Hepatocyte (in vitro differentiated cells): Measurements from ENCODE around the gene DACT2. TPM values are rescaled to one million over a fixed set of nuclear protein-coding genes. Genes with fewer than 3 reads are reported as not detected.

ENCODE experiments used
- DNase-seq: peaks from one replicate; pipeline ENCODE4 v3.0.0-alpha.2; 2016; ENCODE audit warnings: low spot score
- H2AFZ ChIP-seq: fragments of 200-600 bp; sonication (generic); 2 replicates; pipeline ENCODE4 v1.6.0; 2016; ENCODE audit warnings: antibody characterized with exemption, mild to moderate bottlenecking
- H3K27ac ChIP-seq: fragments of 200-600 bp; sonication (generic); 2 replicates; pipeline ENCODE4 v1.5.1; 2016; ENCODE audit warnings: mild to moderate bottlenecking
- H3K27me3 ChIP-seq: fragments of 200-600 bp; sonication (generic); 2 replicates; pipeline ENCODE4 v1.6.1; 2016
- H3K36me3 ChIP-seq: fragments of 200-600 bp; sonication (generic); replicated peaks from 2 replicates; pipeline ENCODE4 v1.5.1; 2016; ENCODE audit warnings: low read depth; ENCODE audit not compliant: insufficient read depth
- H3K4me1 ChIP-seq: fragments of 200-600 bp; sonication (generic); 2 replicates; pipeline ENCODE4 v1.5.1; 2016; ENCODE audit warnings: mild to moderate bottlenecking, moderate library complexity; ENCODE audit not compliant: insufficient read depth
- H3K4me2 ChIP-seq: fragments of 200-600 bp; sonication (generic); 2 replicates; pipeline ENCODE4 v1.6.0; 2016
- H3K4me3 ChIP-seq: fragments of 200-600 bp; sonication (generic); 2 replicates; pipeline ENCODE4 v1.5.1; 2016; ENCODE audit warnings: mild to moderate bottlenecking
- H3K79me2 ChIP-seq: fragments of 200-600 bp; sonication (generic); 2 replicates; pipeline ENCODE4 v1.6.0; 2017; ENCODE audit warnings: mild to moderate bottlenecking
- H3K9me2 ChIP-seq: fragments of 200-600 bp; sonication (generic); replicated peaks from 2 replicates; pipeline ENCODE4 v1.6.0; 2017; ENCODE audit warnings: mild to moderate bottlenecking; ENCODE audit not compliant: insufficient read depth
- H3K9me3 ChIP-seq: fragments of 200-600 bp; sonication (generic); 2 replicates; pipeline ENCODE4 v1.5.1; 2016; ENCODE audit warnings: low read depth, mild to moderate bottlenecking
- H4K20me1 ChIP-seq: fragments of 200-600 bp; sonication (generic); 2 replicates; pipeline ENCODE4 v1.6.0; 2016; ENCODE audit warnings: mild to moderate bottlenecking; ENCODE audit not compliant: insufficient read depth, poor library complexity, severe bottlenecking
- CTCF ChIP-seq: fragments of 200-600 bp; sonication (generic); IDR thresholded peaks from 2 replicates; pipeline ENCODE4 v1.5.1; 2016; ENCODE audit warnings: antibody characterized with exemption, mild to moderate bottlenecking; ENCODE audit not compliant: poor library complexity
- EZH2 ChIP-seq: fragments of 200-600 bp; sonication (generic); IDR thresholded peaks from 2 replicates; pipeline ENCODE4 v1.6.1; 2016; ENCODE audit warnings: antibody characterized with exemption, mild to moderate bottlenecking, borderline replicate concordance
- EZH2phosphoT487 ChIP-seq: fragments of 200-600 bp; sonication (generic); IDR thresholded peaks from one replicate; pipeline ENCODE4 v1.6.1; 2018; ENCODE audit warnings: antibody characterized with exemption, mild to moderate bottlenecking, low read depth, moderate library complexity; ENCODE audit not compliant: unreplicated experiment, severe bottlenecking
- WGBS: methylation state at CpG from one replicate; pipeline ENCODE4 v1.1.6; 2016; ENCODE audit warnings: low lambda C conversion rate; ENCODE audit errors: missing lambda C conversion rate; 5-methylcytosine and 5-hydroxymethylcytosine counted together
- polyA plus RNA-seq: library from polyadenylated mRNA; unstranded; fragments of >200 nt; fragmentation: Nextera tagmentation; extraction: Ambion mirVana; gene quantifications from 2 replicates; pipeline ENCODE4 v1.2.1, GENCODE V29; 2016
- total RNA-seq: library from RNA; depleted of rRNA; stranded (reverse); fragments of >200 nt; gene quantifications from 2 replicates; pipeline ENCODE4 v1.2.3, GENCODE V29; 2014

The DACT2 gene
- total and polyA plus RNA-seq, 2 experiments from 2014 or later, result 8.2 to 8.8 TPM

GRCh38 chr6:168307015-168307694 is 12.4 kb downstream of the DACT2 start:
- no peak for TF ChIP-seq EZH2
- TF ChIP-seq EZH2phosphoT487, result no peak
- no peak for TF ChIP-seq CTCF
- WGBS, result 95% methylated on average over 29 of the region's 30 CpGs
- Histone ChIP-seq H3K9me2 (no peaks in the 10 kb centered on the region), H4K20me1 (no peaks in the 10 kb centered on the region), H2AFZ (no peak overlapping the region), H3K27ac (no peak overlapping the region), H3K36me3 (no peaks in the 10 kb centered on the region), H3K9me3 (no peaks in the 10 kb centered on the region), H3K79me2 (peaks cover 8% of the 10 kb centered on the region), H3K4me2 (no peak overlapping the region), H3K27me3 (no peaks in the 10 kb centered on the region), H3K4me1 (peaks cover 14% of the 10 kb centered on the region), H3K4me3 (no peak overlapping the region)
- DNase-seq, result no peak

- no peak for DNase-seq
- no peak overlapping the region for H3K4me3 ChIP-seq
- 78% methylated on average over 9 of the region's 9 CpGs for WGBS
Measured at GRCh38 chr6:168305863-168306262, 13.7 kb downstream of the DACT2 start.

GRCh38 chr6:168305096-168305749 is 14.4 kb downstream of the DACT2 start:
- no peak for TF ChIP-seq CTCF
- Histone ChIP-seq H3K27ac (no peak overlapping the region), H3K27me3 (no peaks in the 10 kb centered on the region), H2AFZ (no peak overlapping the region), H3K4me3 (no peak overlapping the region), H3K36me3 (no peaks in the 10 kb centered on the region), H3K79me2 (no peaks in the 10 kb centered on the region), H3K9me2 (no peaks in the 10 kb centered on the region), H4K20me1 (no peaks in the 10 kb centered on the region), H3K4me1 (peaks cover 27% of the 10 kb centered on the region), H3K9me3 (no peaks in the 10 kb centered on the region), H3K4me2 (no peak overlapping the region)
- no peak for DNase-seq
- WGBS, result 76% methylated on average over 20 of the region's 20 CpGs

More at GRCh38 chr6:168305863-168306262, 13.7 kb downstream of the DACT2 start:
- Histone ChIP-seq H3K9me2 (no peaks in the 10 kb centered on the region), H3K36me3 (no peaks in the 10 kb centered on the region), H3K4me2 (no peak overlapping the region), H3K9me3 (no peaks in the 10 kb centered on the region), H3K79me2 (peaks cover under 1% of the 10 kb centered on the region), H3K27me3 (no peaks in the 10 kb centered on the region), H4K20me1 (no peaks in the 10 kb centered on the region), H3K4me1 (peaks cover 27% of the 10 kb centered on the region), H2AFZ (no peak overlapping the region), H3K27ac (no peak overlapping the region)
- TF ChIP-seq EZH2phosphoT487, result no peak
- no peak for TF ChIP-seq EZH2
- no peak for TF ChIP-seq CTCF
